ENCODE results near the gene RASGRF1.

Gene RASGRF1

DNA sequence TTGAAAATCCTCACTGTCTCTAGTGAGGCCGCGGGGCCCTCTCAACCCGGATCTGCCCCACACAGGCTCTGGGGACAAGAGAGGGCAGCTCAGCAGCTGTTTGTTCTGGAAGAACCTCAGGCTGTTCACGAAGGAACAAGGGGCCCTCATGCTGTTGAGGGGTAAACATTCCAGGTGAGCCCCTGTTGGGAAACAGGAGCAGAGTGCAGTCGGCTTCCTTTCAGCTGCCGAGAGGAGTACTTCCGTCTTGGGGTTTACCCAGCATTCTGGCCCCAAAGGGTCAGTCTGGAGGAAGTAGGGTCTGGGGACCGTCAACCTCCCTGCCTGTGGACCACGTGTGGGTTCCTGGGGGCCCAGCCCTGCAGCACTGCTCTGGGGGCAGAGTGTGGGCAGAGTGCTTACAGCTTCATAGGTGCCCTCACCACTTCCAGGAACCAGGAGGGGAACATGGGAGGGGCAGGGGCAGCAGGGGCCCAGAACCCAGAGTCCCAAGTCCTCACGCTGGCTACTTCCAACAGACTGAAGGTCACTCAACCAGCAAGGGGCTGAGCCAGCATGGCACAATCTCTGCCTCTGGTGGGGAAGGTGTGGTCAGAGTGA lies 96.5 kb downstream of the RASGRF1 start:
- in situ Hi-C loops (cut with HindIII; ENCODE audit: low sequenced_read_pairs) = no loop called here
- TF ChIP-seq, protein P1, sequence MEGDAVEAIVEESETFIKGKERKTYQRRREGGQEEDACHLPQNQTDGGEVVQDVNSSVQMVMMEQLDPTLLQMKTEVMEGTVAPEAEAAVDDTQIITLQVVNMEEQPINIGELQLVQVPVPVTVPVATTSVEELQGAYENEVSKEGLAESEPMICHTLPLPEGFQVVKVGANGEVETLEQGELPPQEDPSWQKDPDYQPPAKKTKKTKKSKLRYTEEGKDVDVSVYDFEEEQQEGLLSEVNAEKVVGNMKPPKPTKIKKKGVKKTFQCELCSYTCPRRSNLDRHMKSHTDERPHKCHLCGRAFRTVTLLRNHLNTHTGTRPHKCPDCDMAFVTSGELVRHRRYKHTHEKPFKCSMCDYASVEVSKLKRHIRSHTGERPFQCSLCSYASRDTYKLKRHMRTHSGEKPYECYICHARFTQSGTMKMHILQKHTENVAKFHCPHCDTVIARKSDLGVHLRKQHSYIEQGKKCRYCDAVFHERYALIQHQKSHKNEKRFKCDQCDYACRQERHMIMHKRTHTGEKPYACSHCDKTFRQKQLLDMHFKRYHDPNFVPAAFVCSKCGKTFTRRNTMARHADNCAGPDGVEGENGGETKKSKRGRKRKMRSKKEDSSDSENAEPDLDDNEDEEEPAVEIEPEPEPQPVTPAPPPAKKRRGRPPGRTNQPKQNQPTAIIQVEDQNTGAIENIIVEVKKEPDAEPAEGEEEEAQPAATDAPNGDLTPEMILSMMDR (IDR thresholded peaks at IDR 0.05; ENCODE audit: low read depth, low read length, missing control alignments) = no peak
- DNase-seq (ENCODE audit: low read depth) = no peak
- no peak overlapping the region for H3K4me3 ChIP-seq (ENCODE audit: low read depth, low read length)

DNA sequence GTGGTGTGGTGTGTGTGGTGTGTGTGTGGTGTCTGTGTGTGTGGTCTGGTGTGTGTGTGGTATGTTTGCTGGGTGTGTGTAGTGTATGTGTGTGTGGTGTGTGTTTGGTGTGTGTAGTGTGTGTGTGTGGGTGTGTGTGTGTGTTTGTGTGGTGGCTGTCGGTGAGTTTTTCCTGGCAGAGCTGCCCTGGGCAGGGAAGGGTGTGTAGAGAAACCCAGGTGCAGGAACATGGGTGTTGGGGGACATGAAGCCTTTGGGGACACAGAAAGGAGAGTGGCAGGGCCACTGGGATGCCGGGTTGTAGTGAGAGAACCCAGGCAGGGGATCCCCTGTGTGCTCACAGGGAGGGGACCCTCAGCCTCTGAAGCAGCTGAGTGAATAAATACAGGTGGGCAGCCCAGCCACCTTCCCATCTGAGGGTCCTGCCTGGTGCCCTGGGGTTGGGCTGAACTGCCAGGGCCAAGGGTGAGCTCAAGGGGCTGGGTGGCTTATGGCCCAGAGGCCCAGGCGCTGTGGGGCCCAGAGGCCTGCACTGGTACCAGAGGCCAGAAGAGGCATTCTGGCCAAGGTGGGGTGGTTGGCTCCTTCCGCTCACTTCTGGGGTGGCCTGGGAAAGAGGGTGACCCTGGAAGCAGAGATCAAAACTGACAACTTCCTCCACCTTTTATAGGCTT lies 97.2 kb downstream of the RASGRF1 start:
- in situ Hi-C loops (cut with HindIII; ENCODE audit: low sequenced_read_pairs) = no loop called here
- DNase-seq (ENCODE audit: low read depth) = no peak
- TF ChIP-seq, protein P1 (IDR thresholded peaks at IDR 0.05; ENCODE audit: low read depth, low read length, missing control alignments) = no peak
- no peak overlapping the region for H3K4me3 ChIP-seq (ENCODE audit: low read depth, low read length)

DNA sequence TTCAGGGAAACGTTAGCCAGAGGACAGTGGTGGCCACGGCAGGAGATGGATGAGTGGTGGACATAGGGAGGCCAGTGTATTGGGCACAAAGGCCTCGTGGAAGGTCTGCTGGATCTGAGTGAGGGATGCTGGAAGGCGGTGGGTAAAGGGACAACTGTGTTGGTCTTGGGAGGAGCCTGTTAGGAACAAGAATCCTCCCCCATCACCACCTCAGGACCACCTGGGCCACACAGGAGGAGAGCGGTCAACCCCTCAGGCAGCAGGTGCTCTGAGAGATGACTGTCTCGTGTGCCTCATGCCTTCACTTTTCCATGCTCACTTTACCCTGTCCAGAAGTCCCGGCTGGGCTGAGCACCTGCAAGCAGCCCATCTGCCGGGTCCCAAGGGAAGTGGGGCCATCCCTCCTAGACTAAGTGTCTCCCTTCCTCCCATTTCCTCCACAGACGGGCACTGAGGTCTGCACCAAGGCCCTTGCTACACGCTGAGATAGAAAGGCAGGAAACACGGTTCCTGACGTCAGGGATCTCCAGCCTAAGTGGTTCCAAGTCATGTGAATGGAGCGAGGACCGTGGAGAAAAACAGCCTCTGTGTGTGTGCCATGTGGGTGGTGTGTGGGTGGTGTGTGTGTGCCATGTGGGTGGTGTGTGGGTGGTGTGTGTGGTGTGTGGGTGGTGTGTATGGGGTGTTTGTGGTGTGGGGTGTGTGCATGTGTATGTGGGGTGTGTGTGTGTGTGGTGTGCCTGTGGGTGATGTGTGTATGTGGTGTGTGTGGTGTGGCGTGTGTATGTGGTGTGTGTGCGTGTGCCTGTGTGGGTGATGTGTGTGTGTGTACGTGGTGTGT lies 97.9 kb downstream of the RASGRF1 start:
- no peak for DNase-seq (ENCODE audit: low read depth)
- TF ChIP-seq, protein P1 (IDR thresholded peaks at IDR 0.05; ENCODE audit: low read depth, low read length, missing control alignments) = no peak
- H3K4me3 ChIP-seq (ENCODE audit: low read depth, low read length) = no peak overlapping the region
- in situ Hi-C loops (cut with HindIII; ENCODE audit: low sequenced_read_pairs) = no loop called here

DNA sequence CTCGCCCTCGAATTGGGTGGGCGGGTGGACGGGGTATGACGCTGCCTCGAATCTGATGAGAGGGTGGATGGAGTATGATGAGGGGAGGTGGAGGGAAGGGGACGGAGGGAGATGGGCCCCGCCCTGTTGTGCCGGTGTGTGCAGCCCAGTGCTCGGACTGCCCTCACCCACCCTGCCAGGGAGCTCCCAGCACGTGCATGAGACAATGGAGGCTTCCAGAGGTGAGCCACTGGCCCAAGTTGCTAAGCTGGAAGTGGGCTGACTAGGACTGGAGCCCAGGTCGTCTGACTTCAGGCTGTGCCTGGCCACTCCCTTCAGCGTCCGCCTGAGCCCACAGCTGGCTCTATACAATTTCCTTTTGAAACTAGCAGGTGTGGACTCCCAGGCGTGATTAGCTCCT lies 98.7 kb downstream of the RASGRF1 start:
- no peak overlapping the region for H3K4me3 ChIP-seq (ENCODE audit: low read depth, low read length)
- DNase-seq (ENCODE audit: low read depth) = no peak
- in situ Hi-C loops (cut with HindIII; ENCODE audit: low sequenced_read_pairs) = no loop called here
- TF ChIP-seq, protein P1 (IDR thresholded peaks at IDR 0.05; ENCODE audit: low read depth, low read length, missing control alignments) = no peak

DNA sequence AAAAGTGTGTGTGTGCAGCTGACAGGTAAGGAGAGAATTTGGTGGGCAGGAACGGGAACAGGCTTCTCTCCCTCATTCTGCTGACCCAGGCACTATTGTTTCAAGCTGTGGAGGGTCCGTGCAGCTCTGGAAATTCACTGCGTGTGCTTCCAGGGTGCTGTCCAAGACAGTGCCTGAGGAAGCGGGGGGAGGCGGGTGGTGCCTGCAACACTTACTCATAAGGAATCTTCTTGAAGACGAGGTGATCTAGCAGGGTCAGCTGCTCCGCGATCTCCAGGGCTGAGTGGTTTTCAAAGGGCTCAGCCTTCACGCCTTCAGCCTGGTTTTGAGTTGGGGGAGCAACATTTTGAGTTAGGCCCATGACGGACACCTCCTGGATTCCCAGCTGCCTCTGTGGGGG lies 99.1 kb downstream of the RASGRF1 start:
- in situ Hi-C loops (cut with HindIII; ENCODE audit: low sequenced_read_pairs) = no loop called here
- TF ChIP-seq, protein P1 (IDR thresholded peaks at IDR 0.05; ENCODE audit: low read depth, low read length, missing control alignments) = no peak
- H3K4me3 ChIP-seq (ENCODE audit: low read depth, low read length) = no peak overlapping the region
- no peak for DNase-seq (ENCODE audit: low read depth)

DNA sequence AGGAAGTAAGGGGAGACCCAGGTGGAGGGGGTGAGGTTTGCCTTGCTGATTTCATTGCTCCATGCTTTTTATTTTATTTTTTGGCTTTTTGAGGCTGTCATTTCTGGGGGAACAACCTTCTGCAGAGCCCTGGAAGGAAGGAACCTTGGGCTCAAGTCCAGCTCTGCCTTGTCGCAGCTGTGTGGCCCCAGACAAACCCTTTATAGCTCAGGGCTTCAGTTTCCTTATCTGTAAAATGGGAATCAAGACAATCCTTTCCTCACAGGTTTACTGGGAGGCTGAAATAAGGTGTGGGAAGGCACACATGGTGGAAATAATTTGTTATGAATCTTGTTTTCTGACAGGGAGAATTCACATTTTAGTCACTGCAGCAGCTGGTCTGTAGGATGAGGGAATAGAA lies 100.3 kb downstream of the RASGRF1 start:
- TF ChIP-seq, protein P1 (IDR thresholded peaks at IDR 0.05; ENCODE audit: low read depth, low read length, missing control alignments) = no peak
- in situ Hi-C loops (cut with HindIII; ENCODE audit: low sequenced_read_pairs) = no loop called here
- H3K4me3 ChIP-seq (ENCODE audit: low read depth, low read length) = no peak overlapping the region
- no peak for DNase-seq (ENCODE audit: low read depth)

All from astrocyte of the cerebellum (primary cell).